ENCODE measurements around the gene GPR171.

The GPR171 gene

GRCh38 chr3:151171145-151171757, 31.8 kb downstream of the GPR171 start:
- peak; percentile 70 to 79 for DNase-seq

- DNase-seq = peak; percentile 75 to 86
These were observed 32.9 kb downstream of the GPR171 start for GRCh38 chr3:151169948-151170679.

GRCh38 chr3:151169262-151169947, 33.6 kb downstream of the GPR171 start:
- peak; percentile 97 to 98 for DNase-seq

GRCh38 chr3:151168269-151169094, 34.5 kb downstream of the GPR171 start:
- peak; percentile 59 to 75 for DNase-seq

GRCh38 chr3:151166161-151166560, 36.9 kb downstream of the GPR171 start:
- DNase-seq = peak in 1 of 2 experiments; percentile 10

- no peak for DNase-seq
These were observed 37.8 kb downstream of the GPR171 start for GRCh38 chr3:151165226-151165625.

GRCh38 chr3:151159806-151160205, 43.2 kb downstream of the GPR171 start:
- DNase-seq = no peak

GRCh38 chr3:151156618-151157216, 46.3 kb downstream of the GPR171 start:
- DNase-seq = peak; percentile 88 to 93

- DNase-seq = no peak
These were observed 47.4 kb downstream of the GPR171 start for GRCh38 chr3:151155409-151156128.

GRCh38 chr3:151154566-151154965, 48.5 kb downstream of the GPR171 start:
- DNase-seq = no peak

- no peak for DNase-seq
These were observed 50.4 kb downstream of the GPR171 start for GRCh38 chr3:151152455-151153079.

All from AML-193 (cell line).